Activated CD4-positive, CD25-positive, alpha-beta regulatory T cell treated with anti-CD3 and anti-CD28 coated beads, Interleukin-2, amount 50 U/mL, for 16 hours (primary cell): ENCODE measurements around the gene ISM1.

ENCODE experiments used
- DNase-seq: peaks from one replicate; pipeline ENCODE4 v3.0.0-alpha.2; 2020; ENCODE audit warnings: low read depth, low spot score

The ISM1 gene

GRCh38 chr20:13220904-13221297 lies at the start of gene ISM1:
Gene ISM1, plus strand, starts transcription at chr20:13221274. Its CDS starts 503 bp downstream, at chr20:13221777.
- no peak for DNase-seq

DNA sequence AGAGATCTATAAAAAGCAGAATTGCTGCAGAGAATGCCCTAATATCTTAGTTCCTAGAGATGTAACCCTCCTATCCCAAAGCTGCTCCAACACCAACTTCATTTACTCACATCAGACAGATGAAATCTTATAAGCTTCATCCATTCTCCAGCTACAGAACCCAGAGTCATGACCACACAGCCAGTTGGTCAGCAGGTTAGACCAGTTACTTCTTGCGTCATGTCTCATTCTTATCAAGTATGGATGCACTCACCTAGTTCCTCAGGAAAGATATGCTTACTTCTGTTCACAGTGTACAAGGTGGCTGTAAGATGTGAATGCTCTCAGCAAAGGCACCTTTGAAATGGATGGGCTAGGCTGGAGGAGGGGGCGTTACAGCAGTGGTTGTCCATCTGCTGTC lies 47.9 kb upstream of the ISM1 start:
- no peak for DNase-seq

- no peak for DNase-seq
These were observed 46.7 kb upstream of the ISM1 start for GRCh38 chr20:13174402-13174801.

DNA sequence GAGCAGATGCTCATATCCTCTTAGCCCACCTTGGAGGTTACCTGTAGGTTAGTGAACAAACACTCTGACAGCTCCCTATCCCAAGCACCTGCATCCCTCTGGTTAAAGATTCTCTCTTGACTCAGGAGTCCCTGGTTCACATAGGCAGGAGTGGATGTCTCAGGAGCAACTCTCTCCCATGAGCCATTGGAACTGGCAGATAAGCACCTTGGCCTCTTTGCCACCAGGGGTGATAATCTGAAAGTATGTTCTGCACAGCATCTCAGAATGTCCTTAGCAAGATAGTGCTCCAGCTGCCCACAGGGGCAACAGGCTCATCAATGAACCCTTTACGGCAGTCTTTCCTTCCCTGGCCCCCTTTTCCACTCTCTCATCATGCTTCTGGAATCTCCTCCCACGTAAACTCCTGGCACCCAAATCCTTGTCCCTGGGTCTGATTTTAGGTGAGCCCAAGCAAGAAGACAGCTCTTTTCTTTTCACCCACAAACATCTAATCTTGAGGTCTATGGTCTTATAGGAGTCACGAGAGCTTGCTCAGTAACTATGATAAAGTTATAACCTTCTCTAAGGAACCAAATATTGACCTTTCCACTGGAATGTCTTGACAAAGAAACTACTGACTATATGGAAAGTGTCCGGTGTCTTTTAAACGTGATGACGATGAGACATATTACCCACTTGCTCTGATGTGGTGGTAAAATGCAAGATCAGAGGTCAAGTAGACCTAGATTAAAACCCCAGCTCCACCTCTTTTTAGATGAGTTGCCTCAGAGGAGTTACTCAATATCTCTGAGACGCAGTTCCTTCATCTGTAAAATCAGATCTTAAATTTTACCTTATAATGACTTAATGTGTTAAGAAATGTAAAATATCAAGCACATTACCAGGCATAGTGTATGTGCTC lies 39.8 kb upstream of the ISM1 start:
- DNase-seq, result no peak

DNA sequence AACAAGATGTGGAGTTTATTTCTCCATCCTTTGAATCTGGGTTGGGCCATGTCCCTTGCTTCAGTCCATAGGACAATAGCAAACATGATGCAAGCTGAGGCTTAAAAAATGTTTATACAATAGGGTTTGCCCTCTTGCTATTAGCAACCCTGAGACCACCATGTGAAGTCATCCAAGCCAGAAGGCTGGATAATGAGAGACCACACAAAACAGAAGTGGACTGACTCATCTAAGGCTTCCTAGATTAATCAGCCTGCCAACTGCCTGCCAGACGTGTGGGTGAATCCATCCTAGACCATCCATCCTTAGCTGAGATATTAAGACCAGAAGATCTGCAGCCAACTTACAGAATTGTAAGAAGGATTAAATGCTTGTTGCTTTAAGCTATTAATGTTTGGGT lies 38.1 kb upstream of the ISM1 start:
- DNase-seq, result no peak

GRCh38 chr20:13186043-13186774 lies 34.9 kb upstream of the ISM1 start:
- DNase-seq, result no peak

- DNase-seq, result no peak
These were observed 33.2 kb upstream of the ISM1 start for GRCh38 chr20:13187899-13188298.

- no peak for DNase-seq
These were observed 21.8 kb upstream of the ISM1 start for GRCh38 chr20:13199279-13199678.

- DNase-seq, result no peak
These were observed 20.1 kb upstream of the ISM1 start for GRCh38 chr20:13200767-13201500.

GRCh38 chr20:13202565-13202964 lies 18.5 kb upstream of the ISM1 start:
- no peak for DNase-seq

DNA sequence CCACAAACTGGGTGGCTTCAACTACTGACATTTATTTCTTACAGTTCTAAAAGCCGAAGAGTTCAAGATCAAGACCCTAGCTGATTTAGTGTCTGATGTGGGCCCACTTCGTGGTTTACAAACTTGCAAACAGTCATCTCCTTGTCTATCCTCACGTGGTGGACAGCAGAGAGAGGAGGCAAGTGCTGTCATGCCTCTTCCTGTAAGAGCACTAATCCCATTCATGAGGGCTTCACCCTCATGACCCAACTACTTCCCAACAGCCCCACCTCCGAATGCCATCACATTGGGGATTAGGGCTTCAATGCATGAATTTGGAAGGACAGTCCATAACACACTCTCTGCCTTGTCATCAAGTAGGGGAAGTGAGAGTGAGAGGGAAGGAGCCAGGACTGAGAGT lies 15.6 kb upstream of the ISM1 start:
- DNase-seq, result no peak

DNA sequence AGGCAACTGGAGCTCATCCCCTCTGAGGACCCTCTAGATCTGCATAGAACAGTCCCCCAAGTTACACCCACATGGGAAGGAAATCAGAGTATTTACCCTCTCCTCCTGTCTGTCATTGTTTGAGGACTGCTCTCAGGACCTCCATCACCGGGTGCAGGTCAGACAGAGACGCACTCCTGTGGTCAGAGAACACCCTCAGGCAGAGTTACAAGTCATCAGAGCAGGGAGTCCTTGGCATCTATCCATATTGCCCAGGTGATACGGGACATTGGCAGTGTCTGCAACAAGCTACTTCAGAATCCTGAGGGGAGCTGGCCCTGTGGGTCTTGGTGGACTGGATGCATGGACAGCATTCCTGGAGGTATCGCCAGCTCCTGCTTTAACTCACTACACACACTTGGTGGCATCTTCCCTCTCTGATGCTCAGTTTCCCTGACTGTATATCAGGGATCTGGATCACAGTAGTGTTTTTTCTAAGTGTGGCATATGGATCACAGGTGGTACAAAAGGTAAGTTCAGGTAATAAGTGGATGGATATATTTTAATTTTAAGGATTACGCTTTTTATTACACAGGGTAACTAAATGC lies 15.1 kb upstream of the ISM1 start:
- no peak for DNase-seq

DNA sequence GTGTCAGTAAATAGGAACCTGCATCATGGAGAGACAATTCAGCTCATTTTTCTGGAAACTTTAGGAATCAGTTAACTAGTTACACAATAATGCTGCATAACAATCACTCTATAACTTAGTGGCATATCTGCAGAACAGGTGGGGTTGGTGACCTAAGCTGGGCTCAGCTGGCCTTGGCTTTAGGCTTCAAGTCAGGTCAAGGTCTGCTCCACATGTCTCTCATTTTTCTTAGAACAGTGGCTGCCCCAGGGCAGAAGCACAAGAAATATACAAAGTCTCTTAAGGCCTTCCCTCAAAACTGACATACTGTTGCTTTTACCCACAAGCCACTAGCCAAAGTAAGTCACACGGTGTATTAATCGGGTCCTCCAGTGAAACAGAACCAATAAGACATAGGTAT lies 14.1 kb upstream of the ISM1 start:
- no peak for DNase-seq

DNA sequence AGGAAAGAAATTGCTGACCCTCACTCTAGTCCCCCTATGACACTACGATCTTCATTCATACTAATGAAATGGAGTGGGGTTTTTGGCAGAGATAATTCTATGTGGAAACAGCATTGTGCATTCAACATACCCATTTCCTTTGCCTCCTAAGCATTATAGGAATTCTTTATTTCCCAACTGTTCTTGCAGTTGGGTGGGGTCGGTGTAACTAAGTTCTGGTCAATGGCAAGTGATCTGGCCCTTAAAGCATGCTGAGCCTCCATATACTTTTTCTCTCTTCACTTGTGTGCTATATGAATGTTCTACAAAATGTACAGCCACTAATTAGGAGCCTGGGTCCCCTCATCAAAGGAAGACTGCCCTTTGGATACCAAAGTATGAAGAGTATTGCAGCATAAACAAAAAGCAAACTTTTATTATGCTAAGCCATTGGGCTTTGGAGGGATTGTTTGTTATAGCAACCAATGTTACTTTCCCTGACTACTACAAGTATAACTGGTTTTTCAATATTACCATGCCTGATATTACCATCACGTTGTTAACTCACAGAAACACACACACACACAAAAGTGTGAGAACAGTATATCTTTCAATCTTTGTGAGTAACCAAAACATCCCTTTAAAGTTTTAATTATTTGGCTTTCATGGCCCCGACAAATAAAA lies 9.0 kb upstream of the ISM1 start:
- DNase-seq, result no peak

GRCh38 chr20:13212750-13213149 lies 8.3 kb upstream of the ISM1 start:
- DNase-seq, result no peak

DNA sequence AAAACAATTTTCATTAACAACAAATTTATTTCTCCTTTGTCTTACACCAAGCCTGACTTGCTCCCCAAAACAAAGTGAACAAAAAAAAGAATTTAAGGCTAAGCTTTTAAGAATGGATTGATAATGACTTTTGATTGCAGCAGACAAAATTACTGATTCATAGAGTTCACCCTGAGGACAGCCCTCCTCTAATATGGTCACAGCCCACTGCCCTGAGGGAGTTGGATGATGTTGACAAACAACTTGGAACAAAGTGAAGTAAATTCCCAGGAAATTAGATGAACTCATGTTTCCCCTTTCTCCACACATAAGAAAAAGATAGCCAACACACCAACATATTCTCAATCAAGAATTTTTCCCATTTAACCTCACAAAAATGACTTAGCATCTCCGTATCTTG lies 7.7 kb upstream of the ISM1 start:
- no peak for DNase-seq

- DNase-seq, result no peak
These were observed 4.5 kb upstream of the ISM1 start for GRCh38 chr20:13216533-13216932.

- no peak for DNase-seq
These were observed 1.5 kb upstream of the ISM1 start for GRCh38 chr20:13219327-13220193.

- no peak for DNase-seq
These were observed 725 bp upstream of the ISM1 start for GRCh38 chr20:13220194-13220903.

DNA sequence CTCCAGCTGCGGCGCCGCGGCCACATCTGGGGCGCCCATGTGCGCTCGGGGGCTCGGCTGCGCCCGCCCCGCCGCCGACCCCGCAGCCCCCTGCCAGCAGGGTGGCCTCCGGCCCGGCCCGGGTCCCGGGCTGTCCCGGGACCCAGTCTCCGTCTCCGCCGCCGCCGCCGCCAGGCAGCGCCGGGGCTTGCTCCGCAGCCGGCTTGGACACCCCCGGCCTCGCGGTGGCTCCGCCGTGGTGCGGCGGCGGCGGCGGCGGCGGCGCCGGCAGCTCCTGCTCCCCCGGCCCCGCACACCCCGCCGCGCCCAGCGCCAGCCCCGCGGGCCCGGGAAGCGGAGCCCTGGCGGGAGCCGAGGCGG lies 219 bp downstream of the ISM1 start:
- no peak for DNase-seq
